ENCODE data around the gene ZNF85. TPM values are rescaled to one million over a fixed set of nuclear protein-coding genes. Genes with fewer than 3 reads are reported as not detected.

The ZNF85 gene
- total RNA-seq, 1 experiment from 2014 or later: 26.8 TPM

DNA sequence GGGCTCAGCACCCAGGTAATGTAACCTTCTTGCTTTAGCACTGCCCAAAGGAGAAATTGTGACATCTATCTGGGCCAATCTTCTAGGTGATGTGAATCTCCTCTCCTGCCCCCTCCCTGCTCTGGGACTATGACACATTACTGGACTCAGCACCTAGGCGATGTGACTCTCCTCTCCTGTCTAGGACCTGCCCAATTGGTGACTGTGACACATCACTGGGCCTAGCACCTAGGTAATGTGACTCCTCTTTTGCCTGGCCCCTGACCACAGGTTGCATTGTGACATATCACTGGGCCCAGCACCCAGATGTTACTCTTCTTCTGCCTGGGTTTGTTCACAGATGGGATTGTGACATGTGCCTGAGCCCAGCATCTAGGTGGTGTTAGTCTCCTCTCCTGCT, 45.0 kb downstream of the ZNF85 start:
- Histone ChIP-seq H3K18ac (ENCODE audit: insufficient read length, low read depth, low read length) (no peak overlapping the region), H4K20me1 (ENCODE audit: control insufficient read depth, insufficient read depth, insufficient read length) (no peaks in the 10 kb centered on the region), H2BK12ac (ENCODE audit: insufficient read length, low read depth, low read length) (no peak overlapping the region), H4K91ac (ENCODE audit: insufficient read length, low read depth, low read length) (no peak overlapping the region), H2BK120ac (ENCODE audit: low read depth, low read length, poor library complexity, severe bottlenecking) (no peak overlapping the region), H3K4me1 (ENCODE audit: insufficient read depth, low read length) (no peaks in the 10 kb centered on the region), H3K79me2 (ENCODE audit: insufficient read depth, low read length) (no peaks in the 10 kb centered on the region), H3K4ac (ENCODE audit: low read depth, low read length) (no peak overlapping the region), H3K9me3 (ENCODE audit: control insufficient read depth, low read depth, low read length) (no peaks in the 10 kb centered on the region), H3K27me3 (ENCODE audit: insufficient read depth, low read length) (no peaks in the 10 kb centered on the region), H3K23ac (ENCODE audit: insufficient read length, low read depth, low read length) (no peak overlapping the region), H2AFZ (ENCODE audit: low read length) (no peak overlapping the region), H3K56ac (ENCODE audit: insufficient read length, low read depth, low read length) (no peak overlapping the region), H3T11ph (ENCODE audit: low read length) (no peak overlapping the region), H3K4me2 (ENCODE audit: insufficient read depth, insufficient read length, low read length) (no peak overlapping the region), H2BK15ac (ENCODE audit: low read depth, low read length) (no peak overlapping the region), H3K14ac (ENCODE audit: insufficient read depth, low read length) (no peak overlapping the region), H2BK5ac (ENCODE audit: insufficient read length, low read length) (no peak overlapping the region), H4K5ac (ENCODE audit: insufficient read length, low read depth, low read length) (no peak overlapping the region), H3K79me1 (ENCODE audit: insufficient read depth, low read depth, low read length, poor library complexity, severe bottlenecking) (no peaks in the 10 kb centered on the region), H2AK5ac (ENCODE audit: insufficient read length, low read length) (no peak overlapping the region), H4K8ac (replicated peaks; ENCODE audit: insufficient read length, low read depth, low read length) (no peak overlapping the region), H3K9ac (ENCODE audit: extremely low read depth, insufficient read length, low read length) (no peak overlapping the region), H2BK20ac (ENCODE audit: low read depth, low read length, poor library complexity, severe bottlenecking) (no peak overlapping the region), H3K27ac (ENCODE audit: insufficient read length, low read depth, low read length) (no peak overlapping the region), H3K23me2 (ENCODE audit: insufficient read length, low read depth, low read length, poor library complexity, severe bottlenecking) (no peaks in the 10 kb centered on the region)
- Mint-ChIP-seq H3K4me3 (no peak overlapping the region; a peak in 1 of 5 replicates), H3K4me1 (no peaks in the 10 kb centered on the region), H3K27ac (no peak overlapping the region), H3K27me3 (ENCODE audit: low read depth) (no peaks in the 10 kb centered on the region), H3K9me3 (peaks cover 29 to 30% of the 10 kb centered on the region in 2 experiments), H3K36me3 (ENCODE audit: insufficient read depth in 1 of 3, low read depth in 3 of 3) (no peaks in the 10 kb centered on the region)
- no peak for DNase-seq
- TF ChIP-seq, protein P1, sequence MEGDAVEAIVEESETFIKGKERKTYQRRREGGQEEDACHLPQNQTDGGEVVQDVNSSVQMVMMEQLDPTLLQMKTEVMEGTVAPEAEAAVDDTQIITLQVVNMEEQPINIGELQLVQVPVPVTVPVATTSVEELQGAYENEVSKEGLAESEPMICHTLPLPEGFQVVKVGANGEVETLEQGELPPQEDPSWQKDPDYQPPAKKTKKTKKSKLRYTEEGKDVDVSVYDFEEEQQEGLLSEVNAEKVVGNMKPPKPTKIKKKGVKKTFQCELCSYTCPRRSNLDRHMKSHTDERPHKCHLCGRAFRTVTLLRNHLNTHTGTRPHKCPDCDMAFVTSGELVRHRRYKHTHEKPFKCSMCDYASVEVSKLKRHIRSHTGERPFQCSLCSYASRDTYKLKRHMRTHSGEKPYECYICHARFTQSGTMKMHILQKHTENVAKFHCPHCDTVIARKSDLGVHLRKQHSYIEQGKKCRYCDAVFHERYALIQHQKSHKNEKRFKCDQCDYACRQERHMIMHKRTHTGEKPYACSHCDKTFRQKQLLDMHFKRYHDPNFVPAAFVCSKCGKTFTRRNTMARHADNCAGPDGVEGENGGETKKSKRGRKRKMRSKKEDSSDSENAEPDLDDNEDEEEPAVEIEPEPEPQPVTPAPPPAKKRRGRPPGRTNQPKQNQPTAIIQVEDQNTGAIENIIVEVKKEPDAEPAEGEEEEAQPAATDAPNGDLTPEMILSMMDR (conservative IDR thresholded peaks at IDR 0.05): no peak
- no CpG with 5 or more reads among the region's 1 CpG for WGBS (ENCODE audit: extremely low coverage, insufficient read length, low lambda C conversion rate)
